GM18861 (cell line): ENCODE measurements around the gene PLD3.

Source experiments
- ATAC-seq: cut with Tn5 transposase; IDR thresholded peaks from one replicate; pipeline ENCODE4 v1.9.1; 2021; ENCODE audit not compliant: unreplicated experiment

The PLD3 gene, protein sequence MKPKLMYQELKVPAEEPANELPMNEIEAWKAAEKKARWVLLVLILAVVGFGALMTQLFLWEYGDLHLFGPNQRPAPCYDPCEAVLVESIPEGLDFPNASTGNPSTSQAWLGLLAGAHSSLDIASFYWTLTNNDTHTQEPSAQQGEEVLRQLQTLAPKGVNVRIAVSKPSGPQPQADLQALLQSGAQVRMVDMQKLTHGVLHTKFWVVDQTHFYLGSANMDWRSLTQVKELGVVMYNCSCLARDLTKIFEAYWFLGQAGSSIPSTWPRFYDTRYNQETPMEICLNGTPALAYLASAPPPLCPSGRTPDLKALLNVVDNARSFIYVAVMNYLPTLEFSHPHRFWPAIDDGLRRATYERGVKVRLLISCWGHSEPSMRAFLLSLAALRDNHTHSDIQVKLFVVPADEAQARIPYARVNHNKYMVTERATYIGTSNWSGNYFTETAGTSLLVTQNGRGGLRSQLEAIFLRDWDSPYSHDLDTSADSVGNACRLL

GRCh38 chr19:40348125-40348913 lies at the start of gene PLD3, which contains the start of gene C19orf47:
PLD3 (plus strand) TSS chr19:40348695; CDS start chr19:40366484, 17,789 bp downstream.
C19orf47 (minus strand) TSS chr19:40348397; CDS start chr19:40341857, 6,540 bp downstream.
- peak; percentile 91 for ATAC-seq

DNA sequence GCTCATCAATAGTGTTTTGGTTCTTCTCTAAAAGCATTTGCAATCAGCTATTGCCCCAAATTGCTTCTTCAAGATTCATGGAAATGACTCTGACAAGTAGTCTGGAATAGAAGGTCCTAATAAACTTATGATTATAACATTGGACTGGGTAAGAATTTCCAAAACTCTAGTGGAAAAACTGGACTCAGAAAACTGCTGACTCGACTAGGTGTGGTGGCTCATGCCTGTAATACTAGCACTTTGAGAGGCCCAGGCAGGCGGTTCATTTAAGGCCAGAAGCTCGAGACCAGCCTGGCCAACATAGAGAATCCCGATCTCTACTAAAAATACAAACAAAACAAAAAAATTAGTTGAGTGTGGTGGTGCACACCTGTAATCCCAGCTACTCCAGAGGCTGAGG lies 47.8 kb upstream of the PLD3 start:
- no peak for ATAC-seq

GRCh38 chr19:40302224-40303011 lies 46.1 kb upstream of the PLD3 start:
- no peak for ATAC-seq

DNA sequence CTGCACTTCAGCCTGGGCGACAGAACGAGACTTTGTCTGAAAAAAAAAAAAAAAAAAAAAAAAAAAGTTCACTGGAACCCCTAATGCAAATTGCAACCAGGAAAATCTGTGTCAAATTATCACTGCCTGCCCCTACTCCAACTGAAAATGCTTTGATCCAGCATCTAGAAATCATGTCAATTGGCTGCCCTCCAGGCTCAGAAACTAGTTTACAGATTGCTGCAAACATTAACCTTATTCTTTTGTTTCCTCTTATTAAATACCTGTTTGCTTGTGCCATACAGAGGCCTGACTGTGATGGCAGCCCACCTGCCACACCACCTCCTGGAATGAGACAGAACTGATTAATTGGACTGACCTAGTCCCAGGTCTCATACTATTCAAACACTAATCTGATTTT lies 44.7 kb upstream of the PLD3 start:
- ATAC-seq: no peak

DNA sequence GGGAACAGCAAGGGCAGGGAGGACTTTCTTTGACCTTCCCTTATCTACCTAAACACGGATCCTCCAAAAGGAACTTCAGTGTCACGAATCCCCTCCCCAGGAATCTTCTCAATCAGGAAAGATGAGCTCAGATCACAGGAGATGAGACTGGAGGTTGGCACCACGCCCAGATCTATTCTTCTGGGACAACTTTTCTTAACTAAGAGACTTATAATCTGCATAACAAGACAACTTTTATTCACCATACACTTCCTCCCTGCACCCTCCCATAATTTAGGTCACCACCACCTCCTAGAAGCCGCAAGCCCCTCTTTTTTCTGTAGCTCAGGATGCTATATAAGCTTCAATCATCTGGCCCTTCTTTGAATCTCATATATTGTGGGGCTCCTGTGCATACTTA lies 44.2 kb upstream of the PLD3 start:
- ATAC-seq: no peak

GRCh38 chr19:40305403-40305802 lies 43.1 kb upstream of the PLD3 start:
- ATAC-seq: no peak

DNA sequence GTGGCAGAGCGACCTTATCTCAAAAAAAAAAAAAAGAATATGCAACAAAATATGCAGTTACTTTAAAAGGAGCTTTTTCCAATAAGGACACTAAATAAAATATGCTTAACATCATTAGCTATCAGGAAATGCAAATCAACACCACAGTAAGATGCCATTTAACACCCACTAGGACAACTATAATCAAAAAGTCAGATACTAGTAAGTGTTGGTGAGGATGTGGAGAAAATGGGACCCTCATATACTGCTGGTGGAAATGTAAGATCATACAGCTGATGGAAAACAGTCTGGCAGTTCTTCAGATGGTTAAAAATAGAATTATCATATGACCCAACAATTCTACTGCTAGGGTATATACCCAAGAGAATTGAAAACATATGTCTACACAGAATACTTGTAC lies 38.8 kb upstream of the PLD3 start:
- ATAC-seq: no peak

DNA sequence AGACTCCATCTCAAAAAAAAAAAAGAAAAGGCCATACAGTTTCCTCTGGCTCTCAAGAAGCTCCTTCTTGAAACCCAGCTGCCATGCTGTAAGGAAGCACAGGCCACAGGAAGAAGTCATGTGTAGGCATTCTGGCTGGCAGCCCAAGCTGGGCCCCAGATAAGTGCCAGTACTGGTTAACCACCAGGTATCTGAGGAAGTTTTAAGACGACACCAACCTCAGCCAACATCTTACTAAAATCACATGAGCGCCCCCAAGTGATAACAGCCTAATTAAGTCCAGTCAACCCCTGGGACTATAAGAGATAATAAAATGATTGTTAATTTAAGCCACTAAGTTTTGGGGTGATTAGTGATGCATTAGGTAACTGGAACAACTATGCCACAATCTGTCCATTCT lies 36.0 kb upstream of the PLD3 start:
- ATAC-seq: no peak

DNA sequence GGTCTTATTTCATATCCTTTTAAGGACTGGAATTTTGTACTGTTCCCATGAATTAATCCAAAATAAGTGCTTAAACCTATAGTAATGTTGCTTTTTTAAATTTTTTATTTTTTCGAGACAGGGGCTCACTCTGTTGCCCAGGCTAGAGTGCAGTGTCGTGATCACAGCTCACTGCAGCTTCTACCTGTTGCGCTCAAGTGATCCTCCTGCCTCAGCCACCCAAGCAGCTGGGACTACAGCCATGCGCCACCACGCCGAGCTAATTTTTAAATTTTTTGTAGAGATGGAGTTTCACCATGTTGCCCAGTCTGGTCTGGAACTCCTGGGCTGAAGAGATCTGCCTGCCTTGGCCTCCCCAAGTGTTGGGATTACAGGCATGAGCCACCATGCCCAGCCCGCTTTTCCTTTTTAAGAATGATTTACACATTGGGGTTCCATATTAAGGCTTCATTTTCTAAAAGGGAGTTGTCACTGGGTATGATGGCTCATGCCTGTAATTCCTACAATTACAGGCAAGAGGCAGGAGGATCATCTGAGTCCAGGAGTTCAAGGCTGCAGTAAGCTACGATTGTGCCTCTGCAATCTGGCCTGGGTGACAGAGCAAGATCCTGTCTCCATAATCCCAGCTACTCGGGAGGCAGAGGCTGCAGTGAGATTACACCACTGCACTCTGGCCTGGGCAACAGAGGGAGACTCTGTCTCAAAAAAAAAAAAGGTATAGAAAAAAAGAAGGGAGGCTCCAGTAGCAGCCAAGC lies 35.1 kb upstream of the PLD3 start:
- no peak for ATAC-seq

- ATAC-seq: no peak
These were observed 33.8 kb upstream of the PLD3 start for GRCh38 chr19:40314656-40315055.

GRCh38 chr19:40315812-40316470 lies 32.6 kb upstream of the PLD3 start:
- ATAC-seq: no peak

DNA sequence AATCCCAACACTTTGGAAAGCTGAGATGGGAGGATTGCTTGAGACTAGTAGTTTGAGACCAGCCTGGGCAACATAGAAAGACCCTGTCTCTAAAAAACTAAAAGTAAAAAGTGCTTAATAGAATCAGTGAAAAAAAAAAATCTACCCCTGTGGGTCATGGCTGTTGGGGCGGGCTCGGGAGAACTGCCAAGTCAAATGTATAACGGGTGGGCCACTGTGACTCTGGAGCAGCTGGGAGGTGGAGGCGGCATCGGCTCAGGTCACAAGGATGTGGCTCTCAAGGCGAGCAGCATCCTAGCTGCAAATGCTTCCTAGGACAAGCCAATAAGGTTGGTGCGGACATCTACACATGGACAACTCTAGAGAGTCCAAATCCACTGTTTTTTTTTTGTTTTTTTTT lies 31.2 kb upstream of the PLD3 start:
- ATAC-seq: no peak

DNA sequence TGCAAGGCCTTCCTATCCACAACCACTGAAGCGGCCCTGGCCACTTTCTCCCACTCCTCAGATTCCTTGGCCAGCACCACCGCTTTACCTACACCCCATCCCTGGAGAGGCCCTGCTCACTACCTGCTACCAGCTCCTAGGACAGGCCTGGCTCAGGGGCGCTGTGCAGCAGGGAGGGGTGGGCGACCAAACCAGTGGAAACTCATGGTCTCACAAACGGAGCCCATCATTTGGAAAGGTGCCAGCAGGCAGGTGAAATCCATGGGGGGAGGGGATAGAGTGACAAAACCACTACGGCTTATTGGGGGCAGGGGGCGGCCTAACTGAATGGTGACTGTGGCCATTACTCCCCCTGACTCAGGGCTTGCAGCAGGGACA lies 27.9 kb upstream of the PLD3 start:
- no peak for ATAC-seq

- ATAC-seq: no peak
These were observed 27.4 kb upstream of the PLD3 start for GRCh38 chr19:40321076-40321475.

- ATAC-seq: no peak
These were observed 26.8 kb upstream of the PLD3 start for GRCh38 chr19:40321566-40322270.

DNA sequence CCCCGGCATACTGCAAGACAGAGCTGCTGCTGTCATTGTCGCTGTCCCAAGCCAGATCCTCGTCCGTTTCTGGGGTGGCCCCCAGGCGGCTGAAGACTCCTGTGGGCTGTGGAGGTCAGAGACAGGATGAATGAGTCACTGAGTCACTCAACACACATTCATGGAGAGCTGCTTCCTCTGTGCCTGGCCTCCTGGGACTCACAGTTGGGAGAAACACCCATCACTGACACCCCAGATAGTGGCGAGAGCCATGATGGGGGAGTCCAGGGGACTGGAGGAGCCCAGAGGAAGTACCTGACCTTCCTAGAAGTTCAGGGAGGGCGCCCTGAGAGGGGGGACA lies 26.3 kb upstream of the PLD3 start:
- no peak for ATAC-seq

DNA sequence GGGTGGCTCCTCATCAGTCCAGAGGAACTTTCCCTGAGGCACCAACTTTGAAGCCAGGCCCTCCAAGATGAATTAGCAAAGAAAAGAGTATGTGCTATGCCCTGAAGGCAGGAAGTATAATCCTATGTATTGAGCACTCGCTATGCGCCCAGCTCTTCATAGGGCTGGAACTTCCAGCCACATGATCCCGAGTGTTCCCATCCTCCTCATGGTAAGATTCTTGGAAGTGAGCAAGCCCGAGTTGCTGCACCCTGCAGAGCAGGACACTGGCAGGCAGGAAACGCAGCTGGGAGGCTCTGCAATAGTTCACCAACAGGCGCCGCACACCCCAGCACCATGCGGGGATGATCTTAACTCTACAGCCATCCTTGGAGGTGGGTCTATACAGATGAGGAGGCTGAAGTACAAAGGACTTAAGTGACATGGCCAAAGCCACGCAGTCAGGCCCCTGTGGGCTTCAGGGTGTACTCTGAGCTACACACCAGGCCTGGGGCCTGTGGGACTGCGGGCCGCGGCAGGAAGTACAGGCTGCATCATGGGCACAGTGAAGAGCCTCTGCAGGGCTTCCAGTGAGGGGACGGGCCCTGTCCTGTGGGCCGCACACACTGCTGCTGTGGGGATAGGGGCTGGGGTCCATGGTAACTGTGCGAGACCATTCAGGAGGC lies 25.4 kb upstream of the PLD3 start:
- ATAC-seq: no peak

DNA sequence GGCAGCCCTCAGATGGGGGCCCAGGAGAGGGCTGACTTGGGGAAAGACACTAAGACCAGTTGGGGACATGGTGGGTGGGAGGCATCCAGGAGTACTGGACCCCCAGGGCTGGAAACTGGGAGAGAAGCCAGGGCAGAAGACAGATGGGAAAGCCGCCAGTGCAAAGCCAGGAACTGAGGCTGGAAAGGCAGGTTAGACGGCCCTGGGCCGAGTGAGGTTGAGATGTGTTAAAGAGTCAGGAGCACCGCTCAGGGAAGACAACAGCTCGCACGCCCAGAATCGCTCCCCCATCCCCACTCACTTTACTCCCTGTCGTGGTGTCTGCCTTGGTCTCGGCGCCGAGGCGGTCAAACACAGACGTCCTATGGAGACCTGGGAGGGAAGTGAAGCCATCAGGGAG lies 24.8 kb upstream of the PLD3 start:
- no peak for ATAC-seq

GRCh38 chr19:40326201-40326600 lies 22.3 kb upstream of the PLD3 start:
- ATAC-seq: no peak
